Measurements from ENCODE around the gene PLCZ1.

DNA sequence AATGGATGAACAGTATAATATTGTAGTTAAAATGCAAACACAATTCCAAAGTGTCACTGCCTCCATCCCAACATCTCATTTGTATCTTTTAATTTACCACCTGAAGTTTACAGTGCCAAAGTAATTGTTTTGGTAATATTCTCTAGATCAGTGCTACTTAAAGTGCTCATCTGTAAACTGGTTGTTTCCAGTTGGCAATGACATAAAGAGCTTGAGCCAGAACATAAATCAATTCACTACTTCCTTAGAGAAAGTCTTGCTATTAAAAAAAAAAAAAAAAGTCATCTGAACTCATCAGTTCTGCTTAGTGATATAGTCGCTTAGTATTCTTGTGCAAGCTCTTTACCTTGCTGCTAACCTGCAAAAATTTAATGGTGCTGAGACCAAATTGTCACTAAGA, 16.4 kb downstream of the PLCZ1 start:
- TF ChIP-seq, protein P1, sequence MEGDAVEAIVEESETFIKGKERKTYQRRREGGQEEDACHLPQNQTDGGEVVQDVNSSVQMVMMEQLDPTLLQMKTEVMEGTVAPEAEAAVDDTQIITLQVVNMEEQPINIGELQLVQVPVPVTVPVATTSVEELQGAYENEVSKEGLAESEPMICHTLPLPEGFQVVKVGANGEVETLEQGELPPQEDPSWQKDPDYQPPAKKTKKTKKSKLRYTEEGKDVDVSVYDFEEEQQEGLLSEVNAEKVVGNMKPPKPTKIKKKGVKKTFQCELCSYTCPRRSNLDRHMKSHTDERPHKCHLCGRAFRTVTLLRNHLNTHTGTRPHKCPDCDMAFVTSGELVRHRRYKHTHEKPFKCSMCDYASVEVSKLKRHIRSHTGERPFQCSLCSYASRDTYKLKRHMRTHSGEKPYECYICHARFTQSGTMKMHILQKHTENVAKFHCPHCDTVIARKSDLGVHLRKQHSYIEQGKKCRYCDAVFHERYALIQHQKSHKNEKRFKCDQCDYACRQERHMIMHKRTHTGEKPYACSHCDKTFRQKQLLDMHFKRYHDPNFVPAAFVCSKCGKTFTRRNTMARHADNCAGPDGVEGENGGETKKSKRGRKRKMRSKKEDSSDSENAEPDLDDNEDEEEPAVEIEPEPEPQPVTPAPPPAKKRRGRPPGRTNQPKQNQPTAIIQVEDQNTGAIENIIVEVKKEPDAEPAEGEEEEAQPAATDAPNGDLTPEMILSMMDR (IDR thresholded peaks at IDR 0.05): no peak
- TF ChIP-seq POLR2A (IDR thresholded peaks at IDR 0.05) (no peak), POLR2AphosphoS5 (IDR thresholded peaks at IDR 0.05) (no peak), EP300 (IDR thresholded peaks at IDR 0.05) (no peak)

Measured in stomach (tissue), 4 donors.